ENCODE data around the gene FXYD6. TPM values are rescaled to one million over a fixed set of nuclear protein-coding genes. Genes with fewer than 3 reads are reported as not detected.

FXYD6 gene
- total RNA-seq, 4 donors from 2014 or later = 2.9 to 17.7 (median 5.4) TPM

DNA sequence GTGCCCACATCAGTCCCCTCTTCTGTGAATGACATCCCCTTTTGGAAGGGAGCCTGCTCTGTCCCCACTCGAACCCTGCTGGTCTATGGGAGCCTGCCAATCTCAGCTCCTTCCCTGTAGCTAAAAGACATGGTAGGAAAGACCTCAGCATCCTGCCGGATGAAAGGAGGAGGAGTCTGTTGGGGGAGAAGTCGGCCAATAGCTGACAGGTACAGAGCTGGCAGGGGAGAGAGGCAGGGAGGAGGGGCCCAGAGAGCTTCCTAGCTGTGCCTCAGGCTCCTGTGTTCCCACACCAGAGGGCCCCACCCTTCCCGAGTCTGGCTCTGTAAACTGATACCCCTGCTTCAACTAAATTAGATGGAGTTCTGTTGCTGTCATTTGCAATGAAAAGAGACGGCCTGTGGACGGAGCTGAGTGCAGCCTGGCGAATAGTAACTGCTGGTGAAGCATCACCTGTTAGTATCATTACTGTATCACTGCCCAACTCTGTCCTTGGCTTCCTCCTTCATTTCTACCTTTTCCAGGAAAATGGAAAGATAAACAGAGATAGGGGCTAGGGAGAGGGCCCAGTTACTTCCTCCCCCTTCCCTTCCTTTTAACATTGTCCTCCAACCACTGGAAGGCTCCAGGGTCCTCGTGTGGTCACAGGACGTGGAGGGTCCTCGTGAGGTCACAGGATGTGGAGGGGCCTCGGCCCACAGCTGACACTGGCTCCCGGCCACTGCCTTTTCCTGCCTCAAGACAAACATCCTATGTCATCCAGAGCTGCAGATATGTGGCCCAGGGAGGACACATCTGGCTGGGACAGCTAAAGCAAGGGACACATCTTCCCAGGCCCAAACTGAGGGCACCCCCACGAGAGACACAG, 15.1 kb downstream of the FXYD6 start:
- peak overlapping the region; percentile 71 to 78 (median 74) for H3K27ac ChIP-seq

GRCh38 chr11:117860139-117860538, 16.3 kb downstream of the FXYD6 start:
- ATAC-seq (no peak), DNase-seq (no peak)
- H3K4me3 ChIP-seq = no peak overlapping the region
- in situ Hi-C loops (cut with MboI; ENCODE audit: low sequenced_read_pairs in 4 of 4) (no loop called here), intact Hi-C loops (cut with DNase I; ENCODE audit: low total_unique reads) (no loop called here)
- H3K27me3 ChIP-seq = no peaks in the 10 kb centered on the region
- H3K4me1 ChIP-seq = peaks cover 8 to 24% of the 10 kb centered on the region in 2 donors
- H3K9me3 ChIP-seq = no peaks in the 10 kb centered on the region
- H3K36me3 ChIP-seq = no peaks in the 10 kb centered on the region
- TF ChIP-seq CTCF (IDR thresholded peaks at IDR 0.05 in 4 of 5, conservative IDR thresholded peaks at IDR 0.05 in 1 of 5) (no peak), POLR2A (IDR thresholded peaks at IDR 0.05) (no peak)
- peak overlapping the region in 1 of 4 donors; percentile 78 for H3K27ac ChIP-seq

More for the DNA sequence above, 15.1 kb downstream of the FXYD6 start:
- no peak for DNase-seq
- Histone ChIP-seq H3K4me3 (peak overlapping the region in 1 of 4 donors; percentile 9), H3K9me3 (no peaks in the 10 kb centered on the region), H3K4me1 (peaks cover 8 to 24% of the 10 kb centered on the region in 2 donors), H3K36me3 (no peaks in the 10 kb centered on the region), H3K27me3 (no peaks in the 10 kb centered on the region)
- peak; percentile 34 to 46 for ATAC-seq
- in situ Hi-C loops (cut with MboI; ENCODE audit: low sequenced_read_pairs in 4 of 4) (no loop called here), intact Hi-C loops (cut with DNase I; ENCODE audit: low total_unique reads) (no loop called here)
- TF ChIP-seq POLR2A (IDR thresholded peaks at IDR 0.05) (no peak), CTCF (IDR thresholded peaks at IDR 0.05 in 4 of 5, conservative IDR thresholded peaks at IDR 0.05 in 1 of 5) (no peak)

GRCh38 chr11:117859488-117860112, 16.9 kb downstream of the FXYD6 start:
- TF ChIP-seq POLR2A (IDR thresholded peaks at IDR 0.05) (no peak), CTCF (IDR thresholded peaks at IDR 0.05 in 4 of 5, conservative IDR thresholded peaks at IDR 0.05 in 1 of 5) (no peak)
- peaks cover 8 to 24% of the 10 kb centered on the region in 2 donors for H3K4me1 ChIP-seq
- intact Hi-C loops (cut with DNase I; ENCODE audit: low total_unique reads) (no loop called here), in situ Hi-C loops (cut with MboI; ENCODE audit: low sequenced_read_pairs in 4 of 4) (no loop called here)
- H3K27me3 ChIP-seq = no peaks in the 10 kb centered on the region
- H3K9me3 ChIP-seq = no peaks in the 10 kb centered on the region
- ATAC-seq (no peak), DNase-seq (no peak)
- no peak overlapping the region for H3K4me3 ChIP-seq
- H3K36me3 ChIP-seq = no peaks in the 10 kb centered on the region
- no peak overlapping the region for H3K27ac ChIP-seq

- Histone ChIP-seq H3K27ac (no peak overlapping the region), H3K4me3 (no peak overlapping the region), H3K9me3 (no peaks in the 10 kb centered on the region), H3K36me3 (no peaks in the 10 kb centered on the region), H3K4me1 (peaks cover 8 to 22% of the 10 kb centered on the region in 2 donors), H3K27me3 (no peaks in the 10 kb centered on the region)
- DNase-seq (no peak), ATAC-seq (no peak)
- in situ Hi-C loops (cut with MboI; ENCODE audit: low sequenced_read_pairs in 4 of 4) (no loop called here), intact Hi-C loops (cut with DNase I; ENCODE audit: low total_unique reads) (no loop called here)
- TF ChIP-seq CTCF (IDR thresholded peaks at IDR 0.05 in 4 of 5, conservative IDR thresholded peaks at IDR 0.05 in 1 of 5) (no peak), POLR2A (IDR thresholded peaks at IDR 0.05) (no peak)
Observed at GRCh38 chr11:117859061-117859460, 17.4 kb downstream of the FXYD6 start.

All from gastrocnemius medialis (tissue), 4 donors.